Measurements from ENCODE around the gene KDM4B.

- TF ChIP-seq CTCF (IDR thresholded peaks at IDR 0.05; ENCODE audit: insufficient read depth, low read length) = no peak
- TF ChIP-seq POLR2AphosphoS5 (IDR thresholded peaks at IDR 0.05; ENCODE audit: low read depth) = no peak
- no peak for TF ChIP-seq GABPA (IDR thresholded peaks at IDR 0.05; ENCODE audit: low read depth)
Observed at GRCh38 chr19:4955274-4955673, 13.6 kb upstream of the KDM4B start.
